GM21360 (cell line): ENCODE data around the gene CHAC2.
A peak's percentile ranks its signal among the peaks of the same experiment; 100 is the strongest.
"Not testable (repeated sequence)": the region's sequence is repeated elsewhere in the genome, so short reads cannot be mapped to it uniquely, and the experiment has no call there.

ENCODE experiments used
- ATAC-seq: cut with Tn5 transposase; IDR thresholded peaks from one replicate; pipeline ENCODE4 v1.9.1; 2021; ENCODE audit warnings: mild to moderate bottlenecking, moderate library complexity; ENCODE audit not compliant: unreplicated experiment

CHAC2 gene

DNA sequence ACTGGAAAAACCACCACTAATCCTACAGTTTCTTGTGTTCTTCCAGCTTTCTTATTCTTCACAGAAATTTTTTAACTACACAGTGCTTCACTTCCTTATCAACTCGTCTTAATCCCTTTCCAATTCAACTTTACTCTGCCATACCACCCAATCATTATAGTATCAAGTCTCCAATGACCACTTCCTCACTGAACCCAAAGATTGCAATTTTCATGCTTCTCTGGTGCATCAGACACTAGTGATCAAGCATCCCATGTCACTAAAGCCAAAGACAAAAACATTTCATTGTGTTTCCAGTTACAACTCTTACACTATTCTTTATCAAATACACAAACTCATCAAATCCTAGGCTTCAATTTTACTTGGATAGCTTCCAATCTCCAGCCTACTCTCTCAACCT, 9.5 kb downstream of the CHAC2 start:
- no peak for ATAC-seq

GRCh38 chr2:53778536-53779162, 11.0 kb downstream of the CHAC2 start:
- no peak for ATAC-seq

- no peak for ATAC-seq
Measured at GRCh38 chr2:53780056-53780455, 12.5 kb downstream of the CHAC2 start.

DNA sequence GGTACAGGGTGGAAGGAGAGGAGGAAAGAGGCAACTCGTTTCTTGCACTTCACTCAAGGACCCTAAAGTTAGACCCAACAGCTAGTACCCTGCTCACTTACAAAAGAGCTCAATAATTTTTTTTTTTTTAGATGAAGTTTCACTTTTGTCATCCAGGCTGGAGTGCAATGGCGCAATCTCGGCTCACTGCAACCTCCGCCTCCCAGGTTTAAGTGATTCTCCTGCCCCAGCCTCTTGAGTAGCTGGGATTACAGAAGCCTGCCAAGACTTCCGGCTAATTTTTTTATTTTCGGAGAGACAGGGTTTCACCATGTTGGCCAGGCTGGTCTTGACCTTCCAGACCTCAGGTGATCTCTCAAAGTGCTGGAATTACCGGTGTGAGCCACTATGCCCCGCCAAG, 15.1 kb downstream of the CHAC2 start:
- no peak for ATAC-seq

DNA sequence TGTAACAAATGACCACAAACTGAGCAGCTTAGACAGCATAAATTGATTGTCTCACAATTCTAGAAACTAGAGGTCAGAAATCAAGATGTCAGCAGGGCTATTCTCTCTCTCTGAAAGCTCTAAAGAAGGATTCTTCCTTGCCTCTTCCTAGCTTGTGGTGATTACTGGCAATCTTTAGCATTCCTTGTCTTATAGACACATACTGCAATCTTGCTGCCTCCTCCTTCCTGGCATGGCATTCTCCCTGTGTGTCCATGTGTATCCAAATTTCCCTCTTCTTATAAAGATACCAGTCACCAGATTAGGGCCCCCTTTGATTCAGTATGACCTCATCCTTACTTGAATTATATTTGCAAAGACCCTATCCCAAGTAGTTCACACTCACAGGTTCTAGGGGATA, 16.8 kb downstream of the CHAC2 start:
- no peak for ATAC-seq

DNA sequence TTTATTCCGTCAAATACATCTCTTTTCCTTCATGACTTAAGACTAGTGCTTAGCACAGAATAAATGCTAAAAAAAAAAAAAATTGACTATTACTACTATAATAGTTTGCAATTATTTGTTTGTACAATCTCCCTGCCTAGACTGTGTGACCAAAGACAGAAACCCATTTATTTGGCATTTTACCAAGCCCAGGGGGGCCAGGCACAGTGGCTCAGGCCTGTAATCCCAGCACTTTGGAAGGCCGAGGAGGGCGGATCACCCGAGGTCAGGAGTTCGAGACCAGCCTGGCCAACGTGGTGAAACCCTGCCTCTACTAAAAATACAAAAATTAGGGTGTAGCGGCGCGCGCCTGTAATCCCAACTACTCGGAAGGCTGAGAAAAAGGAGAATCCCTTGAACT, 17.8 kb downstream of the CHAC2 start:
- ATAC-seq = no peak

DNA sequence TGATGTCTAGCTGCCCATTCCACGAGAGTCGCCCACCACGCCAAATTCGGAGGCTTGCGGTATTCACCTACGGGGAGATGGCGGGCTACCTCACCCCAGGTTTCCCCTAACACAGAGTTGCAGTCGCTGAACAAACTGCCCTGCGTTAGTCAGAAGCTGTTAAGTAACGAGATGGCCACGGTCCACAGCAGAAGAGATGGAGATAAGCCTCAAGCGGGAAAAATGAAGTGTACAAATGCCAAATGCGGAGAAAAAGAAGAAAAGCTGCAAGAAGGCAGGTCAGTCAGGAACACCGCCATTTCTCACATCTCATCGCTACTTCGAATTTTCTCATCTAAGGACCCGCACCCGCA, 18.7 kb downstream of the CHAC2 start:
- peak; percentile 8 for ATAC-seq

DNA sequence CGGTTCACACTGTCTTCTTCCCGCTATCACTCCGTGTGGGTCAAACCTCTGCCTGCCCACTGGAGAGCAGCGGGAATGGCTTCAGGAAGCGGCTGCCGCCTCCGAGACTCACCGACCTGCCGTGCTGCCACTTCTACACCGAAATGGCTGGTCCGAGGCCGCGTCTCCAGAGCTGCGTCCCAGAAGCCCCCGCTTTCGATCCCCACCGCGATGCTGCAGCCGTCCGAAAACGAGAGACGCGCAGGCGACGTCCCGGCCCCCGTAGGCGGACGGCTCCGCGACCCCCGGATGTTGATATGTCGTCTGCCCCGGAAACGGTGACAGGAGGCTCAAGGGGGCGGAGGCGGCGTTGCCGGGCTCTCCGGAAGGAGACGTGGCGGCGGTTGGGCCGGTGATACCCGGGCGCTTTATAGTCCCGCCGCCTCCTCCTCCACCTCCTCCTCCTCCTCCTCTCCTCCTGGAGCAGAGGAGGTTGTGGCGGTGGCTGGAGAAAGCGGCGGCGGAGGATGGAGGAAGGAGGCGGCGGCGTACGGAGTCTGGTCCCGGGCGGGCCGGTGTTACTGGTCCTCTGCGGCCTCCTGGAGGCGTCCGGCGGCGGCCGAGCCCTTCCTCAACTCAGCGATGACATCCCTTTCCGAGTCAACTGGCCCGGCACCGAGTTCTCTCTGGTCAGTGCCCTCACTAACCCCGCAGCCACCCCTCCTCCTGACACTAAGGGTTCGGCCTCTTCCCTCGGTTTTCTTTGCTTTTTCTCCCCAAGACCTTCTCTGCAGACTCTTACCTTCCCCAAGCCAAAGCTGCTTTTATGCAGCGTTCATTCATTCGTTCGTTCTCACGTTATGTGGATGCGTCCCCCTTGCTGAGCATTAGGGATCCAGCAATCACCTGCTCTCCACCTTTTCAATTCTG, 19.4 kb downstream of the CHAC2 start, which contains the start of the genes ASB3 and ERLEC1:
Gene ASB3 (minus strand): TSS at position 249 of the 909 bp plus-strand sequence. CDS start 21,381 bp downstream, outside the sequence.
Gene ERLEC1 (plus strand): TSS at position 340 of the 909 bp plus-strand sequence. CDS start 167 bp downstream, at position 507.
- peak; percentile 96 for ATAC-seq

GRCh38 chr2:53787614-53788289, 20.1 kb downstream of the CHAC2 start:
- no peak for ATAC-seq

DNA sequence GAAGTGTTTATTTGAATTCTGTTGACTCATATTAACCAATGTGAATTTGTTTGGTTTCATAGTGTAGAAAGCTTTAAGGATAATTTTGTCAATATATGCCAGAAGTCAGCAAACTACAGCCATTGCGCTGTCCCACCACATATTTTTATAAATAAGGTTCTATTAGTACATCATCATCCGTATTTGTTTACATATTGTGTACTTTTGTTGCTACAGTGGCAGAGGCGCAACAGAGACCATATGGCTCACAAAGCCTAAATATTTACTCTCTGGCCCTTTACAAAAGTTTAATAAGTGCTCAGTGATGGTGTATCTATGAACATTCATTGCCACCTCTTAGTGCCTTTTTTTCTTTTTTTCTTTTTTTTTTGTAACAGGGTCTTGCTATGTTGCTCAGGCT, 25.7 kb downstream of the CHAC2 start:
- ATAC-seq = no peak

DNA sequence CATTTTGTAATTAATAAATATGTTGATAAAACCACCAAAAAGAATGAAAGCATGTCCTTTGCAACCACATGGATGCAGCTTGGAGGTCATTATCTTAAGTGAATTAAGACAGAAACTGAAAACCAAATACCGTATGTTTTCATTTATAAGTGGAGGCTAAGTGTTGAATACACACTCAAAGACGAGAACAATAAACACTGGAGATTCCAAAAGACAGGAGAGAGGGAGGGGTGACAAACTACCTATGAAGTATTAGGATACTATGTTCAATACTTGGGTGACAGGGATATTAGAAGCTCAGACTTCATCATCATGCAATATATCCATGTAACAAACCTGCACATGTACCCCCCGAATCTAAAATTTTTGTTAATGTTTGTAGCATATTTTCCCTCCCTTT, 26.2 kb downstream of the CHAC2 start:
- no peak for ATAC-seq

DNA sequence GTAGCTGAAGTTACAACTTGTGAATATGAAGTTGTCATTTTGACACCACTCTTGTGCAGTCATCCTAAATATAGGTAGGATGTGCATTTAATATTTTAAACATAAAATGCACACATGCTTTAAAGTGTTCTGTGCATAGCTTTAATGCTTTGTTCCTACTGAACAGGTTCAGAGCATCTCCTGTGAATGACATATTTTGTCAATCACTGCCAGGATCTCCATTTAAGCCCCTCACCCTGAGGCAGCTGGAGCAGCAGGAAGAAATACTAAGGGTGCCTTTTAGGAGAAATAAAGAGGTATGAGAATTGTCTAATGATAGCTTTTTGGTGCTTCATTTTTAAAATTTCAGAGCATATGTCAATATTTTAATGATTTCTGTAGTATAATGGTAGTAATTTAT, 33.9 kb downstream of the CHAC2 start:
- no peak for ATAC-seq

DNA sequence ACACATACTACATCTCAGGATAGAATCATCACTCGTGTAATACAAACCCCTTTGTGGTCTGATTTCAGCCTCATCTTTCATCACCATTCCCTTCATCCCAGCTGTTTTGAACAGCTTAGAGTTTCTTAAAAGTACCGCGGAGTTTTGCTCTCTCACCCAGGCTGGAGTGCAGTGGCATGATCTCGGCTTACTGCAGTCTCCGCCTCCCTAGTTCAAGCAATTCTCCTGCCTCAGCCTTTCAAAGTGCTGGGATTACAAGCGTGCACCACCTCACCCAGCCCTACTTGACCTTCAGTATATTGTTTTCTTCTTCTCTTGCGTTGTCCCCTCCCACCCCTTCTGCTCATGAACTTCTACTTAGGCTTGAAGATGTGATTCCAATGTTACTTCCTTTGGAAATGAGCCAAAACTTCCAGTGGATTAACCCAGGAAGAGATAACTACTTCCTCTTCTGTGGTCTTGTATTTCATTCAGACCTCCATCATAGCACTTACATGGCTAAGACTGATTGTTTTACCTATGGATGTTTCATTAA, 35.1 kb downstream of the CHAC2 start:
- no peak for ATAC-seq

DNA sequence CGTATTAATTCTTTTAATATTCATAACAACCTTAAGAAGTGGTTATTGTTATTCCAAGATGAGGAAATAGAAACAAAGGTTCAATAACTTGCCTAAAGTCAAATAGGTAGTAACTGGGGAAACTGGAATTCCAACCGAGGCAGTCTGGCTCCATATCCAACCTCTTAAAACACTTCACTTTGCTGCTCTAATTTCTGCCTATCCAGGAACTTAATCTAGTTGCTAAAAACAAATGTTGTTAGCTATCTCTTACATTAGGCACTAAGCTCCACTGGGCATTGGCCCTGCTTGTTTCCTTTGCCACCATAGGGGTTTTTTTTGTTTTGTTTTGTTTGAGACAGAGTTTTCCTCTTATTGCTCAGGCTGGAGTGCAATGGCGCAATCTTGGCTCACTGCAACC, 44.0 kb downstream of the CHAC2 start:
- no peak for ATAC-seq

GRCh38 chr2:53813151-53813550, 45.5 kb downstream of the CHAC2 start:
- ATAC-seq = no peak

DNA sequence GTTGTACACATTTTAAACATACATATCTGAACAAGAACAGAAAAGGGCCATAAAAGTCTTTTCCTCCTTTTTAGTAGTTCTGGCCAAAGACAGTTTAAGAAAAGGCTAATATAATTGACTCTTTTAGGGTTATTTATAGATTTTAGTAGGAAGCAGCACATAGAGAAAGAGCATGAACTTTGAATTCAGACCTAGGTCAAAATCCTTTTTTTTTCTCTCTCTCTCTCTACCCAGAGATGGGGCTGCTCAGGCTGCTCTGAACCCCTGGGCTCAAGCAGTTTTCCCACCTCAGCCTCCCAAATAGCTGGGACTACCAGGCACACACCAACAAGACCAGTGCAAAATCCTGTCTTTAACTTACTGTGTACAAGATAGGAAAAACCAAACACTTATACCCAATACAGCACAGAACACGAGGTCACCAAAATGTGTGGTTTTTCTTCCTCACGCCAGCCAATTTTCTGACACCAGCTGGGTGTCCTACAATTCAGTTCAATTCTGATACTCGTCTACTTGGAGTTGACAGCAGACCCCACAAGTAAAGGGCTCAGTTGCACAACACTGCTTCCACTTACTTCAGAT, 51.3 kb downstream of the CHAC2 start:
- ATAC-seq = no peak

DNA sequence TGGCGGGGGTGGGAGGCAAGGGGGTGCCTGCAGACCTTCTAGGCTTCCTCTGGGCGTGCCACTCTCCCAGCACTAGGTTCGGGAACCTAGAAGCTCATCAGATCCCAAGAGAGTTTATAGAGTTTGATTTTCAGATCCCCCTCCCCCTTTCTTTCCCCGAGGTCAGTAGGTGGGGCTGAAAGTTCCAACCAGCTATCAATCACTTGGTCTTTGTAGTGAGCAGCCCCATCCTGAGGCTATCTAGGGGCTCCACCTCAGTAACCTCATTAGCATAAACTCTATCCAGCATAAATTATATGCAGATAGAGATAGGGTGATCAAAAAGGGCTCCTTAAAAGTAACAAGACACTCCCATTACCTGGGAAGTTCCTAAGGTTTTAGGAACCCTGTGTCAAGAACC, 52.0 kb downstream of the CHAC2 start:
- ATAC-seq = no peak

GRCh38 chr2:53820048-53820447, 52.4 kb downstream of the CHAC2 start:
- no peak for ATAC-seq

GRCh38 chr2:53820711-53821110, 53.1 kb downstream of the CHAC2 start:
- ATAC-seq = no peak

DNA sequence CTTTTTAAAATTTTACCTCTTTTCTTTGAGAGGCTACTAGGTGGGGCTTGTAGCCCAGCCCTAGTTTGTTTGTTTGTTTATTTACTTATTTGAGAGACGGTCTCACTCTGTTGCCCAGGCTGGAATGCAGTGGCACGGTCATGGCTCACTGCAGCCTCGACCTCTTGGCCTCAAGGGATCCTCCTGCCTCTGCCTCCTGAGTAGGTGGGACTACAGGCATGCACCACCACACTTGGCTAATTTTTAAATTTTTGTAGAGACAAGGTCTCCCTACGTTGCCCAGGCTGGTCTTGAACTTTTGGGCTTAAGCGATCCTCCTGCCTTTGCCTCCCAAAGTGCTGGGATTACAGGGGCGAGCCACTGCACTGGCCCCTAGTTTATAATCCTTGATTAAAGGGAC, 54.2 kb downstream of the CHAC2 start:
- ATAC-seq = no peak

DNA sequence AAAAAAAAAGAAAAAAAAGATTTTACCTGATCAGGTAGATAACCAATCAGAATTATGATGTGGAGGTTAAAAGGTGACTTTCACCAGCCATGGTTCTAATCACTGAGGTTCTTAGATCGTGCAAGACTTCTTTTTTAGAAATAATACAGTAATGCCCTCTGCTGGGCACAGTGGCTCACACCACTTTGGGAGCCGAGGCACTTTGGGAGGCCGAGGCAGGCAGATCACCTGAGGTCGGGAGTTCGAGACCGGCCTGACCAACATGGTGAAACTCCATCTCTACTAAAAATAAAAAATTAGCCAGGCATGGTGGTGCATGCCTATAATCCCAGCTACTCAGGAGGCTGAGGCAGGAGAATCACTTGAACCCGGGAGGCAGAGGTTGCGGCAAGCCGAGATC, 56.0 kb downstream of the CHAC2 start:
- not testable (repeated sequence) for ATAC-seq
